HEK293T (cell line): ENCODE measurements around the gene TM7SF2.

Source experiments
- BHLHE40 ChIP-seq: fragments of 450-650 bp; IDR thresholded peaks from 2 replicates; pipeline ENCODE4 v1.6.1; 2016; ENCODE audit warnings: mild to moderate bottlenecking, moderate library complexity, borderline replicate concordance
- ELF4 ChIP-seq: fragments of 450-650 bp; IDR thresholded peaks from 2 replicates; pipeline ENCODE4 v1.6.1; 2017; ENCODE audit warnings: antibody characterized with exemption
- SUZ12 ChIP-seq: fragments of 450-650 bp; IDR thresholded peaks from 2 replicates; pipeline ENCODE4 v1.6.1; 2016; ENCODE audit warnings: mild to moderate bottlenecking
- TARDBP ChIP-seq: fragments of 450-650 bp; IDR thresholded peaks from 2 replicates; pipeline ENCODE4 v1.6.1; 2016

- TF ChIP-seq SUZ12 (no peak), ELF4 (no peak), BHLHE40 (no peak), TARDBP (no peak)
Measured at GRCh38 chr11:65086809-65087208, 24.9 kb upstream of the TM7SF2 start.
